Glutamatergic neuron (in vitro differentiated cells): ENCODE results near the gene SLC35D1. TPM values are rescaled to one million over a fixed set of nuclear protein-coding genes. Genes with fewer than 3 reads are reported as not detected.

Source experiments
- DNase-seq: peaks from one replicate; pipeline ENCODE4 v3.0.0; 2022
- H3K27ac Mint-ChIP-seq: one replicate; pipeline ENCODE4 v1.8.0; 2020; ENCODE audit warnings: mild to moderate bottlenecking, mixed read lengths, inconsistent platforms; ENCODE audit not compliant: unreplicated experiment
- H3K27me3 Mint-ChIP-seq: one replicate; pipeline ENCODE4 v1.8.0; 2020; ENCODE audit warnings: mild to moderate bottlenecking, moderate library complexity, mixed read lengths, inconsistent platforms; ENCODE audit not compliant: unreplicated experiment
- H3K36me3 Mint-ChIP-seq: one replicate; pipeline ENCODE4 v1.8.0; 2020; ENCODE audit warnings: mild to moderate bottlenecking, mixed read lengths, inconsistent platforms; ENCODE audit not compliant: unreplicated experiment
- H3K4me1 Mint-ChIP-seq: one replicate; pipeline ENCODE4 v1.8.0; 2020; ENCODE audit warnings: mild to moderate bottlenecking, low read depth, mixed read lengths, inconsistent platforms; ENCODE audit not compliant: unreplicated experiment
- H3K4me3 Mint-ChIP-seq: one replicate; pipeline ENCODE4 v1.8.0; 2020; ENCODE audit warnings: mild to moderate bottlenecking, mixed read lengths, inconsistent platforms; ENCODE audit not compliant: unreplicated experiment
- H3K9me3 Mint-ChIP-seq: one replicate; pipeline ENCODE4 v1.8.0; 2020; ENCODE audit warnings: mild to moderate bottlenecking, moderate library complexity, mixed read lengths, inconsistent platforms; ENCODE audit not compliant: unreplicated experiment
- total RNA-seq: library from RNA; stranded (reverse); fragmentation: NEBNext Ultra II Directional; extraction: Animal tissue kit (Norgen Biotek cat#: 25700); gene quantifications from one replicate; pipeline ENCODE4 v1.2.1, GENCODE V29; 2021; ENCODE audit not compliant: unreplicated experiment
- TF ChIP-seq, protein P1 (sequence below): fragments of 200-600 bp; sonication (generic); IDR thresholded peaks from one replicate; pipeline ENCODE4 v1.5.0; 2021; ENCODE audit not compliant: partially characterized antibody, unreplicated experiment

Gene SLC35D1
- total RNA-seq, 1 donor from 2014 or later: 2.7 TPM

DNA sequence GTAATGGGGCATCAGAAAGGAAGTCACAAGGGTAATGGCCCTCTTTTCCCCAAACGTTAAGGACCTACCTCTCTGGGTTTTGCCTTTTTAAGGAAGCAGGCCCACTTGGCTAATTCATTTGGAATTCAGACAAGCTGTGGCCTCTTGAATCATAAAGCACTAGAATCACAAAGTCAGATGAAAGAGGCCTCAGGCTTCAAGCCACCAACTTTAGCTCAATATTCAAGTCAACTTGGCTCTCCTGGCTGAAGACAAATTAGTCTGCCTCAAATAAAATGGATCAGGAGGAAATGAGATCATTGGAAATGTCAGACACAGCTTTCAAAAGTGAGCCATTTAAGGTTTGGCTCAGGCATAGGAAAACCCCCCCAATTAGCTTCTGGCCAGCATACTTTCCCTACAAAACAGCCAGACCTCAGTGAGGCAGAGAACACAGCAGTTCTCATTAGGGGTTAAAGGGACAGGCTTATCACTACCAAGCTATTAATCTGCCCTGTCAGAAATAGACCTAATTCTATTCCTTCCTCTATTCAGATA is 34.3 kb downstream of the SLC35D1 start:
- TF ChIP-seq, protein P1, sequence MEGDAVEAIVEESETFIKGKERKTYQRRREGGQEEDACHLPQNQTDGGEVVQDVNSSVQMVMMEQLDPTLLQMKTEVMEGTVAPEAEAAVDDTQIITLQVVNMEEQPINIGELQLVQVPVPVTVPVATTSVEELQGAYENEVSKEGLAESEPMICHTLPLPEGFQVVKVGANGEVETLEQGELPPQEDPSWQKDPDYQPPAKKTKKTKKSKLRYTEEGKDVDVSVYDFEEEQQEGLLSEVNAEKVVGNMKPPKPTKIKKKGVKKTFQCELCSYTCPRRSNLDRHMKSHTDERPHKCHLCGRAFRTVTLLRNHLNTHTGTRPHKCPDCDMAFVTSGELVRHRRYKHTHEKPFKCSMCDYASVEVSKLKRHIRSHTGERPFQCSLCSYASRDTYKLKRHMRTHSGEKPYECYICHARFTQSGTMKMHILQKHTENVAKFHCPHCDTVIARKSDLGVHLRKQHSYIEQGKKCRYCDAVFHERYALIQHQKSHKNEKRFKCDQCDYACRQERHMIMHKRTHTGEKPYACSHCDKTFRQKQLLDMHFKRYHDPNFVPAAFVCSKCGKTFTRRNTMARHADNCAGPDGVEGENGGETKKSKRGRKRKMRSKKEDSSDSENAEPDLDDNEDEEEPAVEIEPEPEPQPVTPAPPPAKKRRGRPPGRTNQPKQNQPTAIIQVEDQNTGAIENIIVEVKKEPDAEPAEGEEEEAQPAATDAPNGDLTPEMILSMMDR: no peak
- Mint-ChIP-seq H3K36me3 (no peaks in the 10 kb centered on the region), H3K4me3 (no peak overlapping the region), H3K27me3 (no peaks in the 10 kb centered on the region), H3K9me3 (no peaks in the 10 kb centered on the region), H3K4me1 (peaks cover 2% of the 10 kb centered on the region), H3K27ac (no peak overlapping the region)
- no peak for DNase-seq

DNA sequence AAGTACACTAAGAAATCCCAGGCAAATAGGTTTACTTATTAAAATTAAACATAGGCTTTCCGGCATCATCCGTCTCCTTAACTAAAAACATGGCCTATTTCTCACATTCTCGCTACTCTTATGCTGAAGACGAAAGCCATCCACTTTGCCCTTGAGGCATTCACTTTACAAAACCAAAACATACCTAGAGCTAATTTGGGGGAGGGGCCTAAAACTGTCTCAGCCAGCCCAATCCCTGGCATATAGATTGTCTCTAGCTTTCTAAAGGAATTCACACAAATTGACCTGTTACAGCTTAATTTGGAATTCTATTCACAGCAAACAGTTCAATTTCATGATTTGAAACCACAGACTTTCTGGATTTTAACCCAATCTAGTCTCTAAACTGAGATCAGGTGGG is 34.8 kb downstream of the SLC35D1 start:
- no peak overlapping the region for H3K27ac Mint-ChIP-seq
- H3K4me1 Mint-ChIP-seq: peaks cover 2% of the 10 kb centered on the region
- no peaks in the 10 kb centered on the region for H3K27me3 Mint-ChIP-seq
- TF ChIP-seq, protein P1: no peak
- H3K36me3 Mint-ChIP-seq: no peaks in the 10 kb centered on the region
- DNase-seq: no peak
- no peak overlapping the region for H3K4me3 Mint-ChIP-seq
- no peaks in the 10 kb centered on the region for H3K9me3 Mint-ChIP-seq

DNA sequence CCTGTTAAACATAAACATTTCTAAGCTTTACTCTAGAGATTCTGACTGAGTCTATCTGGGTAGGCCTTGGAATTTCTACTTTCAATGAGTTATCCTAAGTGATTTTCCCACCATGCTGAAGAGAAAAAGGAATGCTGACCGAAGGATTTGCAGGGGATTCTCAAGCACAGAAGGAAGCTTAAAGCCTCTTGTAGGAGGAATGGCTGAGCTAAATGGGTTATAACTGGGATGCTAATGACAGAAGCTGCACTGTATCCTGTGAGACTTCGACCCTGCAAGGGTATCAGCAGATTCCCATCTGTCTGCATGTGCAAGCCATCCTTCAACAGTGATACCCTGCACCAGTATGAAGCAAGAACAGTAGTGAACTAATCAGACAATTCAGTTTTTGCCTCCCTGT is 35.4 kb downstream of the SLC35D1 start:
- Mint-ChIP-seq H3K36me3 (no peaks in the 10 kb centered on the region), H3K27me3 (no peaks in the 10 kb centered on the region), H3K4me1 (peaks cover 2% of the 10 kb centered on the region), H3K9me3 (no peaks in the 10 kb centered on the region), H3K4me3 (no peak overlapping the region), H3K27ac (no peak overlapping the region)
- TF ChIP-seq, protein P1: no peak
- DNase-seq: peak; percentile 17

DNA sequence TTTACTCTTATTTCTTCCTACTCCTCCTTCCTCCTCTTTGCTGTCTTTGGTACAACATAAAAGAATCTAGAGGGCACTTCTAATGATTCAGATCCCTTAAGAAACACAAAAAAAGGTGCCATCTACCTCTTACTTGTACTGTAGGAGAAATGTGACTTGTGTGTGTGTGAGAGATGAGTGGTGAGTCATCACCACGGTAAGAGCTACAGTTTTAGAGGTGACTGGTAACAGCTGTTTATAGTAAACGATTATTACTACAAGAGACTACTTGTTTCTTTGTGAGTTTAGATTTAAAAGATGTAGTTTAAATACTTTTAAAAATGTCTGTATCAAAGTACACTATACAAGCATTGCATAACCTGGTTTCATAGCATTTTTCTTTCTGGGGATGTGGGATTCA is 40.4 kb downstream of the SLC35D1 start:
- H3K27me3 Mint-ChIP-seq: no peaks in the 10 kb centered on the region
- no peak for DNase-seq
- H3K4me1 Mint-ChIP-seq: no peaks in the 10 kb centered on the region
- TF ChIP-seq, protein P1: no peak
- no peaks in the 10 kb centered on the region for H3K9me3 Mint-ChIP-seq
- H3K36me3 Mint-ChIP-seq: no peaks in the 10 kb centered on the region
- H3K27ac Mint-ChIP-seq: no peak overlapping the region
- H3K4me3 Mint-ChIP-seq: no peak overlapping the region

DNA sequence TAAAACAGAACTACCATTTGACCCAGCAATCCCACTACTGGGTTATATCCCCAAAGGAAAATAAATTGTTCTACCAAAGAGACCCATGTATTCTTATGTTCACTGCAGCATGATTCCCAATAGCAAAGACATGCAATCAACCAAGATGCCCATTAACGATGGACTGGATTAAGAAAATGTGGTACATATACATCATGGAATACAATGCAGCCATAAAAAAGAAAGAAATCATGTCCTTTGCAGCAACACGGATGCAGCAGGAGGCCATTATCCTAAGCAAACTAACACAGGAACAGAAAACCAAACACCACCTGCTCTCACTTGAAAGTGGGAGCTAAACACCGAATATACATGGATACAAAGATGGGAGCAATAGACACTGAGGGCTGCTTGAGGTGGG is 44.2 kb downstream of the SLC35D1 start:
- H3K9me3 Mint-ChIP-seq: no peaks in the 10 kb centered on the region
- H3K36me3 Mint-ChIP-seq: no peaks in the 10 kb centered on the region
- no peak overlapping the region for H3K27ac Mint-ChIP-seq
- H3K4me1 Mint-ChIP-seq: no peaks in the 10 kb centered on the region
- H3K4me3 Mint-ChIP-seq: no peak overlapping the region
- DNase-seq: no peak
- TF ChIP-seq, protein P1: no peak
- H3K27me3 Mint-ChIP-seq: no peaks in the 10 kb centered on the region
